PFSK-1 (cell line): ENCODE results near the gene NAA38.

Source experiments
- FOXP2 ChIP-seq: optimal IDR thresholded peaks from 2 replicates; pipeline ENCODE3; 2011; ENCODE audit warnings: borderline replicate concordance, control low read depth, inconsistent platforms; ENCODE audit not compliant: insufficient read depth; ENCODE audit errors: extremely low read length, extremely low read depth
- POLR2AphosphoS5 ChIP-seq: IDR thresholded peaks from 2 replicates; pipeline ENCODE4 v1.6.1; 2012; ENCODE audit warnings: low read depth, mild to moderate bottlenecking, control low read depth, low read length, moderate library complexity
- SIN3A ChIP-seq: IDR thresholded peaks from 2 replicates; pipeline ENCODE4 v1.6.1; 2012; ENCODE audit warnings: mild to moderate bottlenecking, low read length, moderate library complexity, borderline replicate concordance; ENCODE audit not compliant: insufficient read depth
- TAF1 ChIP-seq: IDR thresholded peaks from 2 replicates; pipeline ENCODE4 v1.6.1; 2012; ENCODE audit warnings: low read length, control low read depth, borderline replicate concordance; ENCODE audit not compliant: insufficient read depth
- TF ChIP-seq, protein P1 (sequence below), 2 experiments: IDR thresholded peaks; 2 replicates each; pipeline versions ENCODE4 v1.6.1 to v1.8.0; 2011 to 2012; ENCODE audit warnings: low read depth in 2 of 2, low read length in 2 of 2, control low read depth in 1 of 2, inconsistent platforms in 1 of 2, mild to moderate bottlenecking in 1 of 2, moderate library complexity in 1 of 2; ENCODE audit not compliant: insufficient read depth in 1 of 2

The NAA38 gene

DNA sequence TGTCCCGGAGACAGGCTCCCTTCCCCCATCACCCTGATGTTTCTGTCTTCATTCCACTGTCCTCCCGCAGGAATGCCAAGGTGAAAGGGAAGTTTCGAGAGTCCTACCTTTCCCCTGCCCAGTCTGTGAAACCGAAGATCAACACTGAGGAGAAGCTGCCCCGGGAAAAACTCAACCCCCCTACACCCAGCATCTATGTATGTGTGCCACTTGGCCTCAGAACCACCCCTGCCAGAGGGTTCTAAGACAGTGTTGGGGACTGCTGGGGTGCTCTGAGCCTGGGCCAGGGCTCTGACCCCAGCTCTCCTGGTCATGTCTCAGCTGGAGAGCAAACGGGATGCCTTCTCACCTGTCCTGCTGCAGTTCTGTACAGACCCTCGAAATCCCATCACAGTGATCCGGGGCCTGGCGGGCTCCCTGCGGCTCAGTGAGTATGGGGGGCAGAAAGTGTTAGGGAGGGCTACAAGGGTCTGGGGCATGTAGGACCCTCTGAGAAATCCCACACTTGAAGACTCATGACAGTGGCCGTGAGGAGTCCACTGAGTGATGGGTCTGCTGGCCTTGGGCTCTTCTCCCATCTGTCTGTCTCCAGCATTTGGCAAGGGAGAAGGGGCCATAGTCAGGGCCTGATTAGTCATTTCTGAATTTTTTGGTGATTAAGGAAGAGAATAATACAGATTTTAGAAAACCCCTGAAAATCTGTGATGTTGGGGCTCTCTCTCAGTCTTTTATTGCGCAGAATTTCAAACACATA, 7.4 kb downstream of the NAA38 start:
- TF ChIP-seq POLR2AphosphoS5, result no peak
- no peak for TF ChIP-seq TAF1
- TF ChIP-seq, protein P1, sequence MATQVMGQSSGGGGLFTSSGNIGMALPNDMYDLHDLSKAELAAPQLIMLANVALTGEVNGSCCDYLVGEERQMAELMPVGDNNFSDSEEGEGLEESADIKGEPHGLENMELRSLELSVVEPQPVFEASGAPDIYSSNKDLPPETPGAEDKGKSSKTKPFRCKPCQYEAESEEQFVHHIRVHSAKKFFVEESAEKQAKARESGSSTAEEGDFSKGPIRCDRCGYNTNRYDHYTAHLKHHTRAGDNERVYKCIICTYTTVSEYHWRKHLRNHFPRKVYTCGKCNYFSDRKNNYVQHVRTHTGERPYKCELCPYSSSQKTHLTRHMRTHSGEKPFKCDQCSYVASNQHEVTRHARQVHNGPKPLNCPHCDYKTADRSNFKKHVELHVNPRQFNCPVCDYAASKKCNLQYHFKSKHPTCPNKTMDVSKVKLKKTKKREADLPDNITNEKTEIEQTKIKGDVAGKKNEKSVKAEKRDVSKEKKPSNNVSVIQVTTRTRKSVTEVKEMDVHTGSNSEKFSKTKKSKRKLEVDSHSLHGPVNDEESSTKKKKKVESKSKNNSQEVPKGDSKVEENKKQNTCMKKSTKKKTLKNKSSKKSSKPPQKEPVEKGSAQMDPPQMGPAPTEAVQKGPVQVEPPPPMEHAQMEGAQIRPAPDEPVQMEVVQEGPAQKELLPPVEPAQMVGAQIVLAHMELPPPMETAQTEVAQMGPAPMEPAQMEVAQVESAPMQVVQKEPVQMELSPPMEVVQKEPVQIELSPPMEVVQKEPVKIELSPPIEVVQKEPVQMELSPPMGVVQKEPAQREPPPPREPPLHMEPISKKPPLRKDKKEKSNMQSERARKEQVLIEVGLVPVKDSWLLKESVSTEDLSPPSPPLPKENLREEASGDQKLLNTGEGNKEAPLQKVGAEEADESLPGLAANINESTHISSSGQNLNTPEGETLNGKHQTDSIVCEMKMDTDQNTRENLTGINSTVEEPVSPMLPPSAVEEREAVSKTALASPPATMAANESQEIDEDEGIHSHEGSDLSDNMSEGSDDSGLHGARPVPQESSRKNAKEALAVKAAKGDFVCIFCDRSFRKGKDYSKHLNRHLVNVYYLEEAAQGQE (IDR thresholded peaks at IDR 0.05; ENCODE audit: insufficient read depth in 1 of 2, low read depth in 2 of 2, low read length in 2 of 2), result no peak
- TF ChIP-seq SIN3A, result no peak
- TF ChIP-seq FOXP2, result no peak

DNA sequence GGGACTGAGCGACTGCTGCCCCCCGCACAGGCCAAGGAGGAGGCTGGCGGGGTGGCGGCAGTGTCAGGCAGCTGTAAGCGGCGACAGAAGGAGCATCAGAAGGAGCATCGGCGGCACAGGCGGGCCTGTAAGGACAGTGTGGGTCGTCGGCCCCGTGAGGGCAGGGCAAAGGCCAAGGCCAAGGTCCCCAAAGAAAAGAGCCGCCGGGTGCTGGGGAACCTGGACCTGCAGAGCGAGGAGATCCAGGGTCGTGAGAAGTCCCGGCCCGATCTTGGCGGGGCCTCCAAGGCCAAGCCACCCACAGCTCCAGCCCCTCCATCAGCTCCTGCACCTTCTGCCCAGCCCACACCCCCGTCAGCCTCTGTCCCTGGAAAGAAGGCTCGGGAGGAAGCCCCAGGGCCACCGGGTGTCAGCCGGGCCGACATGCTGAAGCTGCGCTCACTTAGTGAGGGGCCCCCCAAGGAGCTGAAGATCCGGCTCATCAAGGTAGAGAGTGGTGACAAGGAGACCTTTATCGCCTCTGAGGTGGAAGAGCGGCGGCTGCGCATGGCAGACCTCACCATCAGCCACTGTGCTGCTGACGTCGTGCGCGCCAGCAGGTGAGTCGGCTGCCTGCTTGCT, 8.1 kb downstream of the NAA38 start:
- TF ChIP-seq TAF1 (no peak), SIN3A (no peak), POLR2AphosphoS5 (0 out of 2 replicates have a peak, but pooled peaks have one; percentile 11), FOXP2 (no peak)
- TF ChIP-seq, protein P1 (IDR thresholded peaks at IDR 0.05; ENCODE audit: insufficient read depth in 1 of 2, low read depth in 2 of 2, low read length in 2 of 2), result no peak

DNA sequence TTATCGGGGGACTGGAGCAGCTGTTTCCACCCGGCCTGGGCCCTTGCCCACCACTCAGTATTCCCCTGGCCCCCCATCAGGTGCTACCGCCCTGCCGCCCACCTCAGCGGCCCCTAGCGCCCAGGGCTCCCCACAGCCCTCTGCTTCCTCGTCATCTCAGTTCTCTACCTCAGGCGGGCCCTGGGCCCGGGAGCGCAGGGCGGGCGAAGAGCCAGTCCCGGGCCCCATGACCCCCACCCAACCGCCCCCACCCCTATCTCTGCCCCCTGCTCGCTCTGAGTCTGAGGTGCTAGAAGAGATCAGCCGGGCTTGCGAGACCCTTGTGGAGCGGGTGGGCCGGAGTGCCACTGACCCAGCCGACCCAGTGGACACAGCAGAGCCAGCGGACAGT, 8.6 kb downstream of the NAA38 start:
- no peak for TF ChIP-seq SIN3A
- TF ChIP-seq, protein P1 (IDR thresholded peaks at IDR 0.05; ENCODE audit: insufficient read depth in 1 of 2, low read depth in 2 of 2, low read length in 2 of 2), result no peak
- no peak for TF ChIP-seq POLR2AphosphoS5
- TF ChIP-seq FOXP2, result no peak
- no peak for TF ChIP-seq TAF1

DNA sequence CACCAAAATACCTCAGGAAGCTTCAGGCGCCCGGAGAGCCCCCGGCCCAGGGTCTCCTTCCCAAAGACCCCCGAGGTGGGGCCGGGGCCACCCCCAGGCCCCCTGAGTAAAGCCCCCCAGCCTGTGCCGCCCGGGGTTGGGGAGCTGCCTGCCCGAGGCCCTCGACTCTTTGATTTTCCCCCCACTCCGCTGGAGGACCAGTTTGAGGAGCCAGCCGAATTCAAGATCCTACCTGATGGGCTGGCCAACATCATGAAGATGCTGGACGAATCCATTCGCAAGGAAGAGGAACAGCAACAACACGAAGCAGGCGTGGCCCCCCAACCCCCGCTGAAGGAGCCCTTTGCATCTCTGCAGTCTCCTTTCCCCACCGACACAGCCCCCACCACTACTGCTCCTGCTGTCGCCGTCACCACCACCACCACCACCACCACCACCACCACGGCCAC, 9.2 kb downstream of the NAA38 start:
- TF ChIP-seq, protein P1 (IDR thresholded peaks at IDR 0.05; ENCODE audit: insufficient read depth in 1 of 2, low read depth in 2 of 2, low read length in 2 of 2), result no peak
- TF ChIP-seq POLR2AphosphoS5 (no peak), FOXP2 (no peak), SIN3A (no peak), TAF1 (no peak)
